DMS53 (cell line): ENCODE results near the gene FANCC.
"Not testable (repeated sequence)": the region's sequence is repeated elsewhere in the genome, so short reads cannot be mapped to it uniquely, and the experiment has no call there.

Source experiments
- DNase-seq: peaks from one replicate; lab custom pipeline; 2025; lab: John Stamatoyannopoulos, UW

Gene FANCC

GRCh38 chr9:95280745-95281144, 36.8 kb downstream of the FANCC start:
- no peak for DNase-seq

DNA sequence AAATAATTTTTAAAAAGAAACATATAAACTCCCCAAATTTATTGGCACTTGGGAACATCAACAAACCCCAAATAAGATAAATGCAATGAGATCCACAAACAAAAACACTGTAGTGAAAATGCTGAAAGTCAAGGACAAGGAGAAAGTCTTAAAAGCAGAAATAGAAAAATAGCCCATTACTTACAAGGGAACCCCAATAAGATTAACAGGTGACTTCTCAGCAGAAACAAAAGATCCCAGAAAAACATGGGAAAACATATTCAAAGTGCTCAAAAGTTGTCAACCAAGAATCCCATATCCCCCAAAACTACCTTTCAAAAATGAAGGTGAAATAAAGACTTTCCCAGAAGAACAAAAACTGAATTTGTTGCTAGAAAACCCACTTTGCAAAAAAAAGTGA, 40.0 kb downstream of the FANCC start:
- DNase-seq, result no peak

- no peak for DNase-seq
These were observed 41.0 kb downstream of the FANCC start for GRCh38 chr9:95276395-95276954.

GRCh38 chr9:95274160-95274559, 43.3 kb downstream of the FANCC start:
- DNase-seq, result not testable (repeated sequence)

- DNase-seq, result no peak
These were observed 44.0 kb downstream of the FANCC start for GRCh38 chr9:95273369-95274022.

GRCh38 chr9:95272830-95273229, 44.7 kb downstream of the FANCC start:
- DNase-seq, result no peak

- DNase-seq, result peak; percentile 30
These were observed 46.7 kb downstream of the FANCC start for GRCh38 chr9:95270790-95271189.

DNA sequence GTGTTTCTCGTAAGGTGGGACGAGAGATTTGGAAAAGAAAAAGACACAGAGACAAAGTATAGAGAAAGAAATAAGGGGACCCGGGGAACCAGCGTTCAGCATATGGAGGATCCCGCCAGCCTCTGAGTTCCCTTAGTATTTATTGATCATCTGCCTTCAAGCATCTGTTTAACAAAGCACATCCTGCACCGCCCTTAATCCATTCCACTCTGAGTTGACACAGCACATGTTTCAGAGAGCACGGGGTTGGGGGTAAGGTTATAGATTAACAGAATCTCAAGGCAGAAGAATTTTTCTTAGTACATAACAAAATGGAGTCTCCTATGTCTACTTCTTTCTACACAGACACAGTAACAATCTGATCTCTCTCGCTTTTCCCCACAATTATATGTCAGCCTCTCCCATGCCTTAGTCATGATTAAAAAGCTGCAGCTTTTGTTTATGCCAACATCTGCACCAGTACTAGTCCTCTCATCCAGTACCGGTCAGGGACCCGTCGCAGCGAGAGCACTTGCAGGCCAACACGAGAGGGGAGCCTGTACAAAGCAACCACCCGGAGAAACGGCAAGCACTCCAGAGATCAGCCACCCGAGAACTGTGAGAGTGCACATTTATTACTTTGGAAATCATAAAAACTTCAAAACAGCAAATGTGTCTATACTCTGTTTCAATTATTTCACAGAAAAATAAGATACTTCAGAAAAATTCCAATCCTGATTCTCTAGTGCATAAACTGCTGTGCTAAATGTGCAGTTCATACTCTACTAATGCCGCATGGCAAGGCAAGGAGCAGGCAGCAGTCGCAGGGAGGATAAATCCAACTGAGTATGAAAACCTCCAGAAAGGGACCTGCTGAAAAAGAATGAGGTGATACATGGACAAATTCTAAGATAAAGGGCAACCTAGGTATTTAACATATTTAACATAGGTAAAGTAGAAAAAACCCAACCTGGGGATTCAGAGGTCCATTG, 47.4 kb downstream of the FANCC start:
- DNase-seq, result peak; percentile 75

DNA sequence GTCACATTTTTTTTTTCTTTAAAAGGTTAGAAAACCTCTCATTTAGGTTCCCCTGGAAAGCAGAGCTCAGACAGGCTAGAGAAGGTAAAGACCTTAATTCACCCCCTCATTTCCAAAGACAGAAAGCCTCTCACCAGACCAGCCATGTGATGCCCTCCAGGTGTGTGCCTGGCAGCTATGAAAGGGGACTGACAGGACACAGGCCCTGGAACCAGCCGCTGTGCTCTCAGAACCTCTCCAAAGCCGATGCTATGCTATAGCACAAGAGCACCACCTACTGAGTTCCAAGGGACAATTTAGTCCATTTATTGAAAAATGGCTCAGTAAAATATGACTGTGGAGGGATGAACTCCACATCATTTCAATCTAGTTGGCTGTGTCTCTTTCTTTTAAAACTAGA, 48.8 kb downstream of the FANCC start:
- peak; percentile 83 for DNase-seq

GRCh38 chr9:95266649-95267048, 50.9 kb downstream of the FANCC start:
- DNase-seq, result no peak

- DNase-seq, result no peak
These were observed 51.5 kb downstream of the FANCC start for GRCh38 chr9:95265960-95266359.

DNA sequence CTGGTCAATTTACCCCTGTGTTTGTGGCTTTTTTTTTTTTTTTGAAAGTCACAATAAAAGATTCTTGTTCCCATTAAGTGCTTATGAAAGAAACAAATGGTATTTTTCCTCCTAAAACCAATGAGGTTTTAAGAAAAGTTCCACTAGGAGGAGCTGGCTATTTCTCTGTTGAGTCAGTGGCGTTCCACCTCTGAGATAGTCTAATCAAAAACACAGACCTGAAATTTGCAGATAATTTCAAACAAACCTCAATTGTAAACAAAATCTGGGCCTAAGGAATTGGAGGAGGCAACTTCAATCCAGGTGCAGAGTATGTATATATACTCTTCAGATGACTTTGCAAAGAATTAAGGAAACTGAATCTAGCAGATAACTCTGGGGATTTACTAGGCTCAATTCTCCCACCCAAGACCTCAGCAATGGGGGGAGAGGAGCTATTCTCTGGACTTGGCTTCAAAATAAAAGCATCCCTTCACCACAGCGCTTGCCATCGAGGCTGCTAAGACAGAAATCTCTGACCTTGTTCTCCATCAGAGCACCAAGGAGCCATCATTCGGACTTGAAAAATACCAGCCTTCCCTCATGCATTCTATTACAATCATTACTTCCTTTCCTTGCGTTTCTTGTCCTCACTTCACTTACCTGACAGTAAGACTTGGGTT, 52.4 kb downstream of the FANCC start:
- DNase-seq, result no peak

DNA sequence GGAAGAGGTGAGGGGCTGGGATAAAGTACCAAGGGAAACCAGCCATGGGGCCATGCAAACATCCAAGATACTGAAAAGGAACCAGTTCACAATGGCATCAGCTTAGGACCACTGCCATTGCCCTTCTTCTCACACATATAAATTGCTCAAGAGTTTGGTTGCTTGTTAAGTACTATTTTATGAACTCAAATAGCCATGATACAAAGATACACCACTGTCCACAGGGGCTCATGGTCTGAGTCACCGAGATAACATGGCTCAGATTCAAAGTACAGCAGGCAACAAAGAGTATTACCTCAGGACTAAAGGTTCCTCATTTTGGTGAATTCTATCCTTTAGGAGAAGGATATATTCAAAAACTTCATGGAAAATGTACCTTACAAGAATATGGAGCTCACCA, 55.6 kb downstream of the FANCC start:
- no peak for DNase-seq

- no peak for DNase-seq
These were observed 66.9 kb downstream of the FANCC start for GRCh38 chr9:95250462-95251221.

DNA sequence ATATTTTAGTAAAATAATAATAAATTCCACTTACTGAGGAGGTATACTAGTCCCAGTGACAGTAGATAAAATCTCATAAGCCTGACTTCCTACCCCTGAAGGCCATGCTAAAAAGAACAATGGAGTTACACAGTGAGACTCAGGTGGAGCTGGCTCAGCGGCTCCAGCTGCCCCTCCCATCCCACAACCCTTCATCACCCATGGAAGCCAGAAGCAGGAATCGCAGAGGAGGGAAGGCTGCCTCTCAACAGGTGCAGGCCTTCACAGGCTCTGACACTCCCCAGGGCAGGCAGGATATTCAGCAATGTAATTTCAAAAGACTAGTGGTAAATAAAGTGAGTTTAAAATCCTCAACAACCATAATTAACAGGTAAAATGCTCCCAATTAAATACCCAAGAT, 67.5 kb downstream of the FANCC start:
- DNase-seq, result peak; percentile 16

- no peak for DNase-seq
These were observed 71.0 kb downstream of the FANCC start for GRCh38 chr9:95246547-95246946.

DNA sequence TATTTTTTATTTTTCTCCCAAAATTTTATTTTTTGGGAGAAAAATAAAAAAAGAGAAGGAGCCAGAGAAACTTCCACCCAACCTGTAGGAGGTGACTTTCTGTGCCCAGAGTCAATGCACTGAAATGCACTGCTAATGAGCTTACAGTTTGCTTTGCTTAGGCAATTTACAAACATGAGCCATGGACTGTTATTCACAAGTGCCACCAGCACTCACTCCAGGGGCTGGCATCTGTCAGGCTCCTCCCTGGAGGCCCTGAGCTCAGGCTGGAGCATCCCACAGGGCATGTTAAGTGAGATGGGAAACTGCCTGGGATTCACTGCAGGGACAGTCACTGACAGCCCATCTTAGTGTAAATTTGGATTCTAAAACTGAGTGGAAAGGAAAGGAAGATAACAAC, 74.9 kb downstream of the FANCC start:
- no peak for DNase-seq

DNA sequence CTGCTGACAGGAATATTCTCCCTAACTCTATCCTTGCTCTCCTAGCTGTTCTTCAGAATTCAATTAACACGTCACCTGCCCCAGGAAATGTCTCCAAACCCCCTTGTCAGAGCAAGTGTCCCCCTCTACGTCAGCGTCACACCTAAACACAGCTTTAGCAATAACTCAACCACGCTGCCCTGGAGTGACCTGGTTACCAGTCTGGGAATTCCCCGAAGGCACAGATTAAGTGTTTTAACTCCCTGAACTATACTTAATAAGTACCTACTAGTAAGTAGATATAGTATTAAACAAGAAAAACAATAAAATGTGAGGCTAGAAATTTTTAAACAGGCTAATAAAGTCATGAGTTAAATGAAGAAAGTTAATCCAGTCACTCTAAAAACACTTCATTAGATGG, 78.4 kb downstream of the FANCC start:
- DNase-seq, result no peak

GRCh38 chr9:95237336-95237735, 80.2 kb downstream of the FANCC start:
- no peak for DNase-seq

DNA sequence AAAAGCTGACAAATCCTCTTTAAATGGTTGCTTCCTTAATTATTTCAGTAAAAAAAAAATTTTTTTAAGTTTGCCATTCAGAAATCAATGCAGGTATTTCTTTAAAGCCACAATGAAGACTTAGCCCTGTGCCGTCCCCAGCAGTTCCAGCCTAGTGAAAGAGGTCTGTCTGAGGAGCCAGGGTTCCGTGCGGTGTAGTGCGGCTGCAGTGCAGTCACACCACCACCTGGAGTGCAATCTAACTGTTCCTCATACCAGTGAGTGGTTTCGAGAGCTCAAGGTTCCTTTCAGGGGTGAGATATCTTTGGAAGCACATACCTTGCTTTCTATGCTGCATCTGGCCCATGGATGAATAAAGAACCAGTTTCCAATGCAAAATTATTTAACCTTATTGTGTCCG, 87.5 kb downstream of the FANCC start:
- DNase-seq, result peak; percentile 5

- no peak for DNase-seq
These were observed 88.1 kb downstream of the FANCC start for GRCh38 chr9:95229230-95229915.
